C4-2B (cell line): ENCODE data around the gene RAP1GAP.

Experiments used
- ZFX ChIP-seq: fragments of 450-650 bp; IDR thresholded peaks from 2 replicates; pipeline ENCODE4 v1.6.1; 2017
- TF ChIP-seq, protein P1 (sequence below): fragments of 450-650 bp; conservative IDR thresholded peaks from 2 replicates; pipeline ENCODE4 v1.5.1; 2017; ENCODE audit warnings: mild to moderate bottlenecking

DNA sequence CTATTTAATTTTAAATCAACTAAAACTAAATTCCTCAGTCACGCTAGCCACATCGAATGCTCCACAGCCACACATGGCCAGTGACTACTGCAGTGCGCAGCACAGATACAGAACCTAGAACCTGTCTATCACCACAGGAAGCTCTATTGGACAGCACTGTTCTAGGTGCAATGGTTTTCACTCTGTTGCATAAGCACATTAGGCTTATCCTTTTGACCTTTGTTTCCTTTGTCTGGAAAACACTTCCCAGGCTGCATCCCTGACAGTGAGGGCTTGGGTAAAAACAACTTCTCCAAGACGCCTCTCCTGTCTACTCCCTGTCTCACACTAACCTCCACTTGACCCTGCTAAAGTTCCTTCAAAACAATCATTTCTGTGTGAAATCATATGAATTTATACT, 33.6 kb upstream of the RAP1GAP start:
- TF ChIP-seq, protein P1, sequence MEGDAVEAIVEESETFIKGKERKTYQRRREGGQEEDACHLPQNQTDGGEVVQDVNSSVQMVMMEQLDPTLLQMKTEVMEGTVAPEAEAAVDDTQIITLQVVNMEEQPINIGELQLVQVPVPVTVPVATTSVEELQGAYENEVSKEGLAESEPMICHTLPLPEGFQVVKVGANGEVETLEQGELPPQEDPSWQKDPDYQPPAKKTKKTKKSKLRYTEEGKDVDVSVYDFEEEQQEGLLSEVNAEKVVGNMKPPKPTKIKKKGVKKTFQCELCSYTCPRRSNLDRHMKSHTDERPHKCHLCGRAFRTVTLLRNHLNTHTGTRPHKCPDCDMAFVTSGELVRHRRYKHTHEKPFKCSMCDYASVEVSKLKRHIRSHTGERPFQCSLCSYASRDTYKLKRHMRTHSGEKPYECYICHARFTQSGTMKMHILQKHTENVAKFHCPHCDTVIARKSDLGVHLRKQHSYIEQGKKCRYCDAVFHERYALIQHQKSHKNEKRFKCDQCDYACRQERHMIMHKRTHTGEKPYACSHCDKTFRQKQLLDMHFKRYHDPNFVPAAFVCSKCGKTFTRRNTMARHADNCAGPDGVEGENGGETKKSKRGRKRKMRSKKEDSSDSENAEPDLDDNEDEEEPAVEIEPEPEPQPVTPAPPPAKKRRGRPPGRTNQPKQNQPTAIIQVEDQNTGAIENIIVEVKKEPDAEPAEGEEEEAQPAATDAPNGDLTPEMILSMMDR, result no peak
- TF ChIP-seq ZFX, result no peak
